ACC112 (cell line): ENCODE data around the gene PRORP.

Experiments used
- H2AFZ ChIP-seq: fragments of 200-600 bp; sonication (generic); one replicate; pipeline ENCODE4 v1.6.0; 2017; ENCODE audit warnings: antibody characterized with exemption, low read length; ENCODE audit not compliant: unreplicated experiment
- H3K27ac ChIP-seq: fragments of 200-600 bp; sonication (generic); 2 replicates; pipeline ENCODE4 v1.5.1; 2014; ENCODE audit warnings: low read depth, mild to moderate bottlenecking, antibody characterized with exemption, low read length, moderate library complexity
- H3K27me3 ChIP-seq: fragments of 200-600 bp; sonication (generic); 2 replicates; pipeline ENCODE4 v1.6.1; 2014; ENCODE audit warnings: mild to moderate bottlenecking, antibody characterized with exemption, low read length, moderate library complexity, mixed read lengths; ENCODE audit not compliant: insufficient read depth
- H3K36me3 ChIP-seq: fragments of 200-600 bp; sonication (generic); 2 replicates; pipeline ENCODE4 v1.6.1; 2016; ENCODE audit warnings: mild to moderate bottlenecking, antibody characterized with exemption, low read length, moderate library complexity, mixed read lengths; ENCODE audit not compliant: insufficient read depth
- H3K4me1 ChIP-seq: fragments of 200-600 bp; sonication (generic); one replicate; pipeline ENCODE4 v1.6.1; 2016; ENCODE audit warnings: low read length, mixed read lengths; ENCODE audit not compliant: insufficient read depth, unreplicated experiment, control insufficient read depth
- H3K4me3 ChIP-seq: fragments of 200-600 bp; sonication (generic); 2 replicates; pipeline ENCODE4 v1.5.1; 2014; ENCODE audit warnings: mild to moderate bottlenecking, low read depth, low read length
- H3K79me2 ChIP-seq: fragments of 200-600 bp; sonication (generic); one replicate; pipeline ENCODE4 v1.6.0; 2016; ENCODE audit warnings: low read length; ENCODE audit not compliant: control insufficient read depth, unreplicated experiment, insufficient read depth

The PRORP gene

GRCh38 chr14:35158951-35159653 is 36.8 kb downstream of the PRORP start:
- peaks cover 6% of the 10 kb centered on the region; the same call in 1 of the 2 replicates for H3K36me3 ChIP-seq
- H3K79me2 ChIP-seq, result peaks cover 14% of the 10 kb centered on the region
- no peaks in the 10 kb centered on the region for H3K27me3 ChIP-seq
- no peak overlapping the region for H3K4me3 ChIP-seq
- no peak overlapping the region for H2AFZ ChIP-seq
- H3K27ac ChIP-seq, result peak overlapping the region; percentile 87
- H3K4me1 ChIP-seq, result peaks cover 50% of the 10 kb centered on the region

- no peaks in the 10 kb centered on the region for H3K27me3 ChIP-seq
These were observed 37.5 kb downstream of the PRORP start for GRCh38 chr14:35159742-35160409.

GRCh38 chr14:35161231-35161630 is 38.9 kb downstream of the PRORP start:
- Histone ChIP-seq H3K4me3 (no peak overlapping the region), H3K27ac (peak overlapping the region; percentile 87), H3K79me2 (peaks cover 21% of the 10 kb centered on the region), H3K4me1 (peaks cover 44% of the 10 kb centered on the region), H3K27me3 (no peaks in the 10 kb centered on the region), H3K36me3 (peaks cover 6% of the 10 kb centered on the region; the same call in 1 of the 2 replicates), H2AFZ (no peak overlapping the region)

More at GRCh38 chr14:35159742-35160409, 37.5 kb downstream of the PRORP start:
- peak overlapping the region; percentile 31; the same call in 1 of the 2 replicates for H3K4me3 ChIP-seq
- H2AFZ ChIP-seq, result no peak overlapping the region
- H3K36me3 ChIP-seq, result peaks cover 6% of the 10 kb centered on the region; the same call in 1 of the 2 replicates
- peak overlapping the region; percentile 87 for H3K27ac ChIP-seq
- H3K4me1 ChIP-seq, result peaks cover 50% of the 10 kb centered on the region
- peaks cover 19% of the 10 kb centered on the region for H3K79me2 ChIP-seq

- Histone ChIP-seq H3K27ac (no peak overlapping the region), H3K79me2 (peaks cover 16% of the 10 kb centered on the region), H3K4me3 (no peak overlapping the region), H2AFZ (no peak overlapping the region), H3K27me3 (no peaks in the 10 kb centered on the region), H3K4me1 (peaks cover 39% of the 10 kb centered on the region), H3K36me3 (peaks cover 21% of the 10 kb centered on the region; the same call in 1 of the 2 replicates)
These were observed 41.0 kb downstream of the PRORP start for GRCh38 chr14:35163384-35163783.

GRCh38 chr14:35164849-35165248 is 42.5 kb downstream of the PRORP start:
- no peaks in the 10 kb centered on the region for H3K27me3 ChIP-seq
- H3K4me3 ChIP-seq, result no peak overlapping the region
- peaks cover 28% of the 10 kb centered on the region for H3K4me1 ChIP-seq
- H3K36me3 ChIP-seq, result peaks cover 19% of the 10 kb centered on the region
- H2AFZ ChIP-seq, result no peak overlapping the region
- H3K79me2 ChIP-seq, result peaks cover 12% of the 10 kb centered on the region
- H3K27ac ChIP-seq, result no peak overlapping the region

- Histone ChIP-seq H2AFZ (no peak overlapping the region), H3K4me3 (no peak overlapping the region), H3K79me2 (peaks cover 8% of the 10 kb centered on the region), H3K27ac (no peak overlapping the region), H3K27me3 (no peaks in the 10 kb centered on the region), H3K36me3 (peaks cover 19% of the 10 kb centered on the region), H3K4me1 (peaks cover 4% of the 10 kb centered on the region)
These were observed 45.1 kb downstream of the PRORP start for GRCh38 chr14:35167496-35167895.
